Neutrophil (primary cell): ENCODE results near the gene SH3BP5.

Experiments used
- H3K27ac ChIP-seq: fragments of 200-600 bp; sonication (generic); 2 replicates; pipeline ENCODE4 v1.5.1; 2016; ENCODE audit warnings: mild to moderate bottlenecking, moderate library complexity
- H3K27me3 ChIP-seq: fragments of 200-600 bp; sonication (generic); 2 replicates; pipeline ENCODE4 v1.6.0; 2016; ENCODE audit warnings: mild to moderate bottlenecking
- H3K36me3 ChIP-seq: fragments of 200-600 bp; sonication (generic); 2 replicates; pipeline ENCODE4 v1.5.1; 2017
- H3K4me1 ChIP-seq, 2 experiments: fragments of 200-600 bp in 1 of 2; sonication (generic) in 1 of 2; 1 replicate in 1 of 2; 2 replicates in 1 of 2; pipeline versions ENCODE4 v1.5.1 to v1.6.1; 2013 to 2016; ENCODE audit warnings: low read depth in 1 of 2, low read length in 1 of 2, mild to moderate bottlenecking in 1 of 2, moderate library complexity in 1 of 2; ENCODE audit not compliant: control insufficient read depth in 1 of 2, insufficient read depth in 1 of 2
- H3K4me3 ChIP-seq, 2 experiments: fragments of 200-600 bp in 1 of 2; sonication (generic) in 1 of 2; 1 replicate in 1 of 2; 2 replicates in 1 of 2; pipeline ENCODE4 v1.5.1; 2013 to 2016; ENCODE audit warnings: low read depth in 1 of 2, low read length in 1 of 2, mild to moderate bottlenecking in 1 of 2, moderate library complexity in 1 of 2
- H3K9me3 ChIP-seq: fragments of 200-600 bp; sonication (generic); 2 replicates; pipeline ENCODE4 v1.5.1; 2016
- TF ChIP-seq, protein P1 (sequence below): fragments of 200-600 bp; sonication (generic); IDR thresholded peaks from 2 replicates; pipeline ENCODE4 v1.5.1; 2016; ENCODE audit warnings: antibody characterized with exemption

SH3BP5 gene

DNA sequence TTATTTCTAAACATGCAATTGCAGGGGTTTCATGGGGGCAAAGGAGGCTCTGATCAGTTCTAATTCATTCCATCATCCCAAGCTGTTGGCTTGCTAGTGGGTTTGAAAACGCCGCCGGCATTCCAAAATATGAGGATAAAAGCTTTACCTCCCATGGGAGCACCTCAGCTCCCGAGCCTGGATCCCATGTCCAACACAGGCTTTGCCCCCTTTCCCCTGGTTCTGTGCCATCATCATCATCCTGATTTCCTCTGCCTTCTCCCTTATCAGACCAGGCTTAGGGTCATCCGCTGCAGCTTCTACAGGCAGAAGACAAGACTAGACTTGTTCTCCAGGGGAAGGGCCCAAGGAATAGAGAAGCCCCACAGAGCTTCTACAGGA, 25.4 kb downstream of the SH3BP5 start:
- H3K9me3 ChIP-seq = no peaks in the 10 kb centered on the region
- H3K4me3 ChIP-seq = no peak overlapping the region
- peaks cover 25% of the 10 kb centered on the region for H3K36me3 ChIP-seq
- TF ChIP-seq, protein P1, sequence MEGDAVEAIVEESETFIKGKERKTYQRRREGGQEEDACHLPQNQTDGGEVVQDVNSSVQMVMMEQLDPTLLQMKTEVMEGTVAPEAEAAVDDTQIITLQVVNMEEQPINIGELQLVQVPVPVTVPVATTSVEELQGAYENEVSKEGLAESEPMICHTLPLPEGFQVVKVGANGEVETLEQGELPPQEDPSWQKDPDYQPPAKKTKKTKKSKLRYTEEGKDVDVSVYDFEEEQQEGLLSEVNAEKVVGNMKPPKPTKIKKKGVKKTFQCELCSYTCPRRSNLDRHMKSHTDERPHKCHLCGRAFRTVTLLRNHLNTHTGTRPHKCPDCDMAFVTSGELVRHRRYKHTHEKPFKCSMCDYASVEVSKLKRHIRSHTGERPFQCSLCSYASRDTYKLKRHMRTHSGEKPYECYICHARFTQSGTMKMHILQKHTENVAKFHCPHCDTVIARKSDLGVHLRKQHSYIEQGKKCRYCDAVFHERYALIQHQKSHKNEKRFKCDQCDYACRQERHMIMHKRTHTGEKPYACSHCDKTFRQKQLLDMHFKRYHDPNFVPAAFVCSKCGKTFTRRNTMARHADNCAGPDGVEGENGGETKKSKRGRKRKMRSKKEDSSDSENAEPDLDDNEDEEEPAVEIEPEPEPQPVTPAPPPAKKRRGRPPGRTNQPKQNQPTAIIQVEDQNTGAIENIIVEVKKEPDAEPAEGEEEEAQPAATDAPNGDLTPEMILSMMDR = no peak
- no peaks in the 10 kb centered on the region for H3K27me3 ChIP-seq
- H3K4me1 ChIP-seq = peaks cover 28 to 36% of the 10 kb centered on the region in 2 experiments
- peak overlapping the region; percentile 62 for H3K27ac ChIP-seq

DNA sequence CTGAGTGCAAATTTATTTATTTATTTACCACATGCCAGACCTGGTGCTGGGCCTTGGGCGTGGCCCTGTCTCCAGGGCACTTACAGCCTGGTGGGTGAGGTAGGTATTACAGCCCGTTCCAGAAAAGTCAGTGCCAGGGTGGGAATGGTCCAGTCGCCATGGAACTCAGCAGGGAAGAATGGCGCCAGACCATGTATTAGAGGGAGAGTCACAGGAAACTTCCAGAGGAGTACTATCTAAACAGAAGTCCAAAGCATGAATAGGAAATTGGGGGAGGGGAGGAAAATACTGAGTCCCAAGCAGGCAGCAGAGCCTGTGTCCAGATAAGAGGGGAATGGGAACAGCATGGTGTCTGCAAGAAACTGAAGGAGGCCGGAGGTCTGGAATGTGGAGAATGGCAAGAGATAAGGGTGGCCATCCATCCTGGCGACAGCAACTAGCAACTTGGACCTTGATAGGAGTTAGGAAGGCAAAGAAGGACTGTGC, 27.0 kb downstream of the SH3BP5 start:
- peaks cover 21 to 29% of the 10 kb centered on the region in 2 experiments for H3K4me1 ChIP-seq
- H3K27ac ChIP-seq = peak overlapping the region; percentile 13
- H3K36me3 ChIP-seq = peaks cover 30% of the 10 kb centered on the region
- no peak overlapping the region for H3K4me3 ChIP-seq
- TF ChIP-seq, protein P1 = peak; percentile 58
- no peaks in the 10 kb centered on the region for H3K27me3 ChIP-seq
- no peaks in the 10 kb centered on the region for H3K9me3 ChIP-seq

DNA sequence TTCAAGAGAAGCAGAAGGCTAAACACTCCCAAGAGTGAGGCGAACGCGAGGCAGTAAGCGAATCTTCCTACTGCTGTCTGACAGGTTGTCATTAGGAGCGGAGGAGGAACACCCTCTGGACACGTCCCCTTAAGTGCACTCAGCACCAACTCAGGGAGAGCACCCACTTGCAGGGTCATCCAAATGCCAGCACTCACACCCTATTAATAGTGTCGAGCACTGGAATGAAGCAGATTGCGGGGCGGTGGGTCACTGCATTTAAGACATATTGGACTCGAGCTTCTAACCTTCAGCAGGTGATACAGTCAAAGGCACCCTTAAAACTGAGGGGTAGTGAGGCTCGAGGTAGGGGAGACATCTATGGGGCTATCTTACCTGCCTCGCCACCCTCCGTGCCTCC, 28.7 kb downstream of the SH3BP5 start:
- Histone ChIP-seq H3K4me1 (peaks cover 38 to 45% of the 10 kb centered on the region in 2 experiments), H3K9me3 (no peaks in the 10 kb centered on the region), H3K36me3 (peaks cover 29% of the 10 kb centered on the region), H3K27ac (no peak overlapping the region), H3K4me3 (no peak overlapping the region), H3K27me3 (no peaks in the 10 kb centered on the region)
- TF ChIP-seq, protein P1 = no peak

DNA sequence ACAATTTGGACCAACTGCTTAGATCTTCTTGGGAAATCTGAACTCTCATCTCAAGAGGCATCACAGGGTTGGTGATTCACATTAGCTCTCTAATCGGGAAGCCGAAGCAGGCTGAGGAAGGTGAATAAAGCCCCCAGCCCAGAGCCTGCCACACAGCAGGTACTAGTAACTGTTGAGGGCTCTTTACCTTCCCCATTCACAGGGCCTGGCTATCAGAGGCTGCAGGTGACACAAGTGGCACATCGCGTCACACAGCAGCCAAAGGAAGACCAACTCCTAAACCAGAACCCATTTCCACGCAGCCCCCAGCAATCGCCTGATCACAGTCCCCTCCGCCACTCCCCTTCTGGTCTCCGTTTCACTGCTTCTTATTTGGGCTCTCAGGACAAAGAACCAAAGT, 29.2 kb downstream of the SH3BP5 start:
- H3K36me3 ChIP-seq = peaks cover 29% of the 10 kb centered on the region
- TF ChIP-seq, protein P1 = no peak

DNA sequence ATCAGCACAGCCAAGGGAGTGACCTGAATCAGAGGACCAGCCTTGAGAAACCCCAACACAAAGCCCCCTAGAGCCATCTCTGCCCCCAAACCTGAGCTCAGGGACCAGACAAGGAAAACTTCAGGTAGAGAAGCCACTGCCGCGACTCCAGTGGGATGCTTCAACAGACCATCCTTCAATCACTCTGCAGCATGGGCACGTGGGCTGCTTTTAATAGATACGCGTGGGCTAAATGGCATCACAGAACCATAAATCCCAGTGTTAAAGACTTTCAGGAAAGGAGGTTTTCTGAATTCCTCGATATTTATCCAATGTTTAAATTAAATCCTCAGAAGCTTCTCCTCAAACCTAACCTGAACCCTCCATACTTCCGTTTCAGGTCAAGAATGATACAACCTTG, 30.6 kb downstream of the SH3BP5 start:
- Histone ChIP-seq H3K36me3 (peaks cover 29% of the 10 kb centered on the region), H3K27me3 (no peaks in the 10 kb centered on the region), H3K4me3 (no peak overlapping the region), H3K4me1 (peaks cover 52 to 63% of the 10 kb centered on the region in 2 experiments), H3K27ac (peak overlapping the region; percentile 93), H3K9me3 (no peaks in the 10 kb centered on the region)
- TF ChIP-seq, protein P1 = no peak

More for the DNA sequence above, 29.2 kb downstream of the SH3BP5 start:
- no peak overlapping the region for H3K4me3 ChIP-seq
- no peaks in the 10 kb centered on the region for H3K27me3 ChIP-seq
- H3K27ac ChIP-seq = peak overlapping the region; percentile 21
- H3K4me1 ChIP-seq = peaks cover 42 to 50% of the 10 kb centered on the region in 2 experiments
- H3K9me3 ChIP-seq = no peaks in the 10 kb centered on the region
